ENCODE measurements around the gene LPCAT1.
A peak's percentile ranks its signal among the peaks of the same experiment; 100 is the strongest.
"Not testable (repeated sequence)": the region's sequence is repeated elsewhere in the genome, so short reads cannot be mapped to it uniquely, and the experiment has no call there.

Gene LPCAT1

DNA sequence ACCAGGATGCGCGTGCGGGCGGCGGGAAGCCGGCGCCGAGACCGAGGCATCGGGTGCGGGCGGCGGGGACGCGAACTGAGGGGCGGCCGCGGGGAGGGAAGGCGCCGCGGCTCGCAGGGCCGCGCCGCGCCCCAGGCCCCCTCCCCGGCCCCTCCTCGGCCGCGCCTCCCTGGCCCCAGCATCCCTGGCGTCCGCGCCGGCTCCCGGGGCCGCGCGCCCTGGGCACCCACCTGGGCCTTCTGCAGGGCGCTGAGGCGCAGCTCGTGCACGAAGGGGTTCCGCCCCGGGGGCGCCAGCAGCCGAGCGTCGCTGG, 324 bp downstream of the LPCAT1 start:
- Mint-ChIP-seq H3K27ac (no peak overlapping the region), H3K4me1 (peaks cover 68% of the 10 kb centered on the region), H3K4me3 (peak overlapping the region; percentile 87), H3K27me3 (no peaks in the 10 kb centered on the region), H3K9me3 (no peaks in the 10 kb centered on the region), H3K36me3 (peaks cover 22% of the 10 kb centered on the region)
- ATAC-seq: peak; percentile 57

GRCh38 chr5:1522601-1523479, 920 bp downstream of the LPCAT1 start:
- H3K36me3 Mint-ChIP-seq: peaks cover 24% of the 10 kb centered on the region
- no peaks in the 10 kb centered on the region for H3K9me3 Mint-ChIP-seq
- peak overlapping the region; percentile 87 for H3K4me3 Mint-ChIP-seq
- peak; percentile 1 for ATAC-seq
- no peaks in the 10 kb centered on the region for H3K27me3 Mint-ChIP-seq
- peak overlapping the region; percentile 84 for H3K27ac Mint-ChIP-seq
- peaks cover 65% of the 10 kb centered on the region for H3K4me1 Mint-ChIP-seq

DNA sequence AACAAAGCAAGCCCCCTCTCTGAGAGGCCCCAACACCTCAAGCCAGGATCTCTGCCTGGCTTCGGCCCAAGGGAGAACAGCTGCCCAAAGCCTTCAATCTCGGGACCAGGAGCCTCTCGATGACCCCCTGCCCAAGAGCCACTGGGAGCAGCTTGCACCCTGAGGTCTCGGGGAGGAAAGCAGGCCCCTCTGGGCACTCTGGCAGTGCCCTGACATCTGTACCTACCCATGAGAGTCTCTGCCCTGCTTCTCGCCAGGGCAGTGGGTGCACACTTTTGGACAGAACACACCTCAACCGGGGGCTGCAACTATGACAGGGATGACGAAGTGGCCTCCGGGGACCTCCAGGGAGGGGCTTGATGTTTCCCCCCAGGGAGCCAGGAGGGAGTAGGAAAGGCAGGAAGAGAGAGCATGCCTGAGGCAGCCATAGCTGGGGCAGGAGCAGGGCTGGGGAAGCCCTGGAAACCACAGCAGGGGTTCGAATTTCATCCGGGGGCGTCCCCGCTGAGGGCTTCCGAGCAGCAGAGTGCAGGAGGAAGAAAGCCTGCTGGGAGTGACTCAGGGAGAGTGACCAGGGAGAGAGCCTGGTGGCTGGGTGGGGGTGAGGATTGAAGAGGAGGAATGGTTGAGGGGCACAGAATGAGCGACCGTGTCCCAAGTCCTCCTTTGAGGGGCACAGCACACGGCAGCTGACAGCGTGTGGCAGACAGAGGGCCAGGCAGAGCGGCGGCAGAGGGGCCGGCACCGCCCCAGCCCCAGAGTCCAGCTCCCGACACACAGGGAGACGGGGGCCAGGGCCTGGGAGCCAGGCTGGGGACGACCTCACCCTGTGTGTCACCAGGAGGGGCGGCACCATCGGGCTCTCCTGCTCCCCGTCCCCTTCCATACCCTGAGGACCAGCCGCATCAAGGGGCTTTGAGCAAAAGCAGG, 1.8 kb downstream of the LPCAT1 start:
- H3K4me3 Mint-ChIP-seq: peak overlapping the region; percentile 87
- H3K36me3 Mint-ChIP-seq: peaks cover 33% of the 10 kb centered on the region
- H3K4me1 Mint-ChIP-seq: peaks cover 61% of the 10 kb centered on the region
- no peak for ATAC-seq
- peak overlapping the region; percentile 84 for H3K27ac Mint-ChIP-seq
- H3K27me3 Mint-ChIP-seq: no peaks in the 10 kb centered on the region
- H3K9me3 Mint-ChIP-seq: no peaks in the 10 kb centered on the region

DNA sequence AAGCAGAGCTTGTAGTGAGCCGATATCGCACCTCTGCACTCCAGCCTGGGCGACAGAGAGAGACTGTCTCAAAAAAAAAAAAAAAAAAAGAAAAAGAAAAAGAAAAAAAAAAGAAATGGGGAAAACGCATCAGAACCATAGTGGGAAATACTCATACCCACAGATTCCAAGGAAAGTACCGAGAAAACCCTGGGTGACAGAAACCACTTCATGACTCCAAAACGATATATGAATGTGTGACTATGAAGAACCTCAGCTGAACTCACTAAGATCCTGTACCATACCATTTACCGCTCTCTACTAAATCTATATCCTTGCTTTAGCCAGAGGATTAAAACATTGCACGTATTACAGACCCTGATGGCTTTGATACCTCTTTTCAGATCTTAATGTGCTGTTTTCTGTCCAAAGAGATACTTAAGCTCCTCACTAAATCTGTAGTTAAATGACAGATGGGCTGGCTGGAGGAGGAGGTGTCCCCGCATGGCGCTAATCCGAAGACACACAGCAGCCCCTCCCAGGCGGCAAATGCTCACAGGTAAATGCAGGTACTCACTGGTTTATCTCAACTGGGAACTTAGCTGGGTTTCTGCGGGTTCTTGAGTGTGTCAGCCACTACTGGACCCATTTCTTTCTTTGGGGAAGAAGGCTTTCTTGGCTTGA, 2.8 kb downstream of the LPCAT1 start:
- Mint-ChIP-seq H3K36me3 (peaks cover 35% of the 10 kb centered on the region), H3K4me1 (peaks cover 61% of the 10 kb centered on the region), H3K27ac (peak overlapping the region; percentile 84), H3K27me3 (no peaks in the 10 kb centered on the region), H3K4me3 (no peak overlapping the region), H3K9me3 (no peaks in the 10 kb centered on the region)
- ATAC-seq: no peak

- no peak overlapping the region for H3K27ac Mint-ChIP-seq
- H3K4me3 Mint-ChIP-seq: no peak overlapping the region
- peaks cover 60% of the 10 kb centered on the region for H3K4me1 Mint-ChIP-seq
- no peaks in the 10 kb centered on the region for H3K27me3 Mint-ChIP-seq
- no peaks in the 10 kb centered on the region for H3K9me3 Mint-ChIP-seq
- ATAC-seq: no peak
- peaks cover 39% of the 10 kb centered on the region for H3K36me3 Mint-ChIP-seq
Measured at GRCh38 chr5:1519631-1520210, 4.0 kb downstream of the LPCAT1 start.

DNA sequence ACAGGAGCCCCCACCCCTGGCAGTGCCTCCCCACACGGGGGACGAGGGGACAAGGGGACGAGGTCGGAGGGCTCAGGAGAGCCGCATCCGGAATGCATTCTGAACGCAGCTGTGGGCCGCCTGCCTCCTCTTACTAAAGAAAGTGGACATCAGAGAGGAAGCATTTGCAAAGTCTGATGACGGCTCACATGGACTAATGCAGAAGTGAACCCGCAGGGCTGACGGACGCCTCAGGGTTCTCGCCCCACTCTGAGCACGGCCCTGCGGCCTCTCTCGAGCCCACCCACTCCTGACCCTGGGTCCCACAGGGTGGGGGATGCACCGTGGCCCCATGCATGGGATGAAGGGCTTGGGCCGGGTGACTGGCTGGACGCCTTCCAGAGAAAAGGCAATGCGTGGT, 5.9 kb downstream of the LPCAT1 start:
- Mint-ChIP-seq H3K36me3 (peaks cover 49% of the 10 kb centered on the region), H3K4me1 (peaks cover 68% of the 10 kb centered on the region), H3K4me3 (no peak overlapping the region), H3K9me3 (no peaks in the 10 kb centered on the region), H3K27ac (no peak overlapping the region), H3K27me3 (no peaks in the 10 kb centered on the region)
- ATAC-seq: no peak

DNA sequence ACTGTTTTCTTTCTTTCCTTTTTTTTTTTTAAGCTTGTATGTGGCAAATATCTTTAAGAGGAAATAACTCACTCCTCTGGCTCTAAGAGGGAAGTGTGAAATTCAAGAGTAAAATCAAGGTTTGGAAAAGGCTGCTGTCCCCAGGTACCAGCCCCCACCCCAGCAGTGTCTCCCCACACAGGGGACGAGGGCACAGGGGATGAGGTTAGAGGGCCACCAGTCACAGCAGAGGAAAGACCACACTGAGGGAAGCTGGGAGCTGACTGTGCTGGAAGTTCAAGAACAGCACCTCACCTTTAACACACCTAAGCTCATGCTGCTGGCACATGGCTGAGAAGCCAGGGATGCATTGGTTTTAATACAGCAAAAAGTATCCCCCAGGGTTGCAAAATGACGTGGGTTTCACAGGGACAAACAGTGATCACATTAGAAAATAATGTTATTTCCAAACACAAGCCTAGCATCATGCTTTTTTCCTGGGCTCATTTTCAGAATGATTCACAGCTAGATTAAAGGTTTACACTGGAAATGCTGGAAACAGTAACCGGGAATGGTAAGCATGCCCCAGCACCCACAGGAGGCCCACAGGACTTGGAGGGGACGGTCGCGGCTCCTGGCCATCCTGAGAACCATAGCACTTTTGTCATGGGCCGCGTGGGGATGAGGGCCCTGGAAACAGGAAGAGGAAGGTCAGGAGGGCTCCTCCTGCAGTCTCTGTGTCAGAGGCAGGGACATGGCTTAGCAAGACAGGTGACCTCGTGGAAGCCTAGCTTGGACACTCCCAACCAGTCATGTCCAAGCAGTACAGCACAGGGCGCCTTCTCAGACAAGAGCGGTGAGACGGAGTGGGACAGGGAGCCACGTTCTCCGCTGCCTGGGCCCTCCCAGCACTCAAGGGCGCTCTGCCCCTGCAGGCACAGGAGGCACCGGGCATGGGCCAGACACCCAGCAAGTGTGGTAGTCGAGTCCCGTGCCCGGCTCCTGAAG, 6.9 kb downstream of the LPCAT1 start:
- ATAC-seq: no peak
- Mint-ChIP-seq H3K36me3 (peaks cover 46% of the 10 kb centered on the region), H3K27ac (peak overlapping the region; percentile 69), H3K4me3 (no peak overlapping the region), H3K9me3 (no peaks in the 10 kb centered on the region), H3K4me1 (peaks cover 68% of the 10 kb centered on the region), H3K27me3 (no peaks in the 10 kb centered on the region)

DNA sequence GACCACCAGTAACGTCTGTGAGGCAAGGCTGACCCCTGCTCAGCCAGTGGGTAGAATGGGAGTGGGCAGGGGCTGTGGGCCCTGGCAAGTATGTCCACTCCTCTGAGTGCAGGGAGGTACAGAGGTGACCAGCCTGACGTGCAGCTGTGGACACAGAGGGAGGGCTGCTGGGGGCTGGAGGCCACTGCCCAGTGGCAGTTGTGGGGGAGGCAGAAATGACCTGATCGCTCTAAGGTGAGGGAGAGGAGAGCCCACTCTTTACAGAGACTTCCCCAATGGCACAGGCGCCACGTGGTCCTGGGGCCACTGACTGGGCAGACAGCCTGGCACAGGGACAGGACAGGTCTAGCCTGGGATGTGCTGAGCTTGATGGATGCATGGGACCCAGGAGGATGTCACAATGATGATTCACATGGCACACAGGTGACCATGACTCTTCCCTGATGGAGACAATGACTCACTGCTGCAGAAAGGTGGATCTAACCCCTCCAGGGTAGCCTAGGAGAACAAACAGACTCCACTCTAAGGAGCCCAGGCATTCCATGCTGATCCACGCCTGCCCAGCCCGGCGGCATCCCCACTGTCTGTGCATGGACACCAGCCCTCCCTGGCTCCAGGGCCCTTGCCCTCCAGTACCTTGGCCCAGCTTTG, 7.7 kb downstream of the LPCAT1 start:
- H3K4me3 Mint-ChIP-seq: no peak overlapping the region
- ATAC-seq: no peak
- H3K36me3 Mint-ChIP-seq: peaks cover 49% of the 10 kb centered on the region
- no peaks in the 10 kb centered on the region for H3K27me3 Mint-ChIP-seq
- H3K4me1 Mint-ChIP-seq: peaks cover 68% of the 10 kb centered on the region
- H3K9me3 Mint-ChIP-seq: no peaks in the 10 kb centered on the region
- peak overlapping the region; percentile 69 for H3K27ac Mint-ChIP-seq

DNA sequence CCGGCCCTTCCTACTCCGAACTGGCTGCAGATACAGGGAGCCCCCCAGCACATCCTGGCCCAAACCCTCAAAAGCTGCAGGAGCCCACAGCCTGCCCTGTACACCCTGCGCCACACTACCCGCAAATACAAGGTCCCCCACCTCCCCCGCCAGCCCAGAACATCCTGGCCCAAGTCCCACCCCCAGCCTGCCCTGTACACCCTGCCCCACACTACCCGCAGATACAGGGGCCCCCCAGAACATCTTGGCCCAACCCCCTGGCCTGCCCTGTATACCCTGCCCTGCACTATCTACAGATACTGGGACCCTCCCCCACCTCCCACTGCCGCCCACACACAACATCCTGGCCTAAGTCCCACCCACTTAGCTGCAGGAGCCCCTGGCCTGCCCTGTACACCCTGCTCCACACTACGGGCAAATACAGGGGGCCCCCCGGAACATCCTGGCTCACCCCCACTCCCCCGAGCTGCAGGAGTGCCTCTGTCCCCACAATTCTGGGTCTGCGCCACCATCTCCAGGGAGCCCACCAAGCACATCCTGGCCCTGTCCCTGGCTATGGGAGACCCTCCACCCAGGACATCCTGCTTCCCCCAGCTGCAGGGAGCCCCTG, 8.3 kb downstream of the LPCAT1 start:
- Mint-ChIP-seq H3K27ac (peak overlapping the region; percentile 69), H3K36me3 (peaks cover 50% of the 10 kb centered on the region), H3K4me1 (peaks cover 69% of the 10 kb centered on the region), H3K27me3 (no peaks in the 10 kb centered on the region), H3K9me3 (no peaks in the 10 kb centered on the region), H3K4me3 (no peak overlapping the region)
- no peak for ATAC-seq

- H3K4me3 Mint-ChIP-seq: not testable (repeated sequence)
- H3K36me3 Mint-ChIP-seq: peaks cover 50% of the 10 kb centered on the region
Measured at GRCh38 chr5:1514819-1515310, 8.9 kb downstream of the LPCAT1 start.

GRCh38 chr5:1514027-1514818, 9.5 kb downstream of the LPCAT1 start:
- H3K27me3 Mint-ChIP-seq: no peaks in the 10 kb centered on the region
- no peak overlapping the region for H3K27ac Mint-ChIP-seq
- peaks cover 74% of the 10 kb centered on the region for H3K4me1 Mint-ChIP-seq
- H3K9me3 Mint-ChIP-seq: no peaks in the 10 kb centered on the region
- peaks cover 52% of the 10 kb centered on the region for H3K36me3 Mint-ChIP-seq
- H3K4me3 Mint-ChIP-seq: no peak overlapping the region
- no peak for ATAC-seq

More at GRCh38 chr5:1514819-1515310, 8.9 kb downstream of the LPCAT1 start:
- not testable (repeated sequence) for H3K9me3 Mint-ChIP-seq, H3K27me3 Mint-ChIP-seq, H3K27ac Mint-ChIP-seq, ATAC-seq
- peaks cover 69% of the 10 kb centered on the region for H3K4me1 Mint-ChIP-seq

DNA sequence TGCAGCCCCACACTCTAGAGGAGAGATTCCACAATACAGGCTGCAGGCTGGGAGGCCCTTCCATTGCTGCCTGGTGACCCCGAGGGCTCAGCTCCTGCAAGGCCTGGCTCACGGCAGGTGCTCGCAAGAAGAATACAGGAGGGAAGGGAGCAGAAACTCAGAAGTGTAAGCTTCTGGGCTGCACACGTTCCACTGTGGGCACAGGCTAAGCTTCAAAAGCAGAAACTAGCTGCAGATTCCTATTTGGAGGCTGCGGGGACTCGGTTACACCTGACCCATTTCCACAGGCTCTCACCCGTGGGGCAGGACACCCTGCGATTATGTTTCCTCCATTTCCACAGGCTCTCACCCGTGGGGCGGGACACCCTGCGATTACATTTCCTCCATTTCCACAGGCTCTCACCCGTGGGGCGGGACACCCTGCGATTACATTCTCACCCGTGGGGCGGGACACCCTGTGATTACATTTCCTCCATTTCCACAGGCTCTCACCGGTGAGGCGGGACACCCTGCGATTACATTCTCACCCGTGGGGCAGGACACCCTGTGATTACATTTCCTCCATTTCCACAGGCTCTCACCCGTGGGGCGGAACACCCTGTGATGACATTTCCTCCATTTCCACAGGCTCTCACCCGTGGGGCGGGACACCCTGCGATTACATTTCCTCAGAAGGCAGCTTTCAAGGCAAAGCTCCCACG, 10.3 kb downstream of the LPCAT1 start:
- no peak for ATAC-seq
- Mint-ChIP-seq H3K36me3 (peaks cover 47% of the 10 kb centered on the region), H3K4me3 (no peak overlapping the region), H3K9me3 (no peaks in the 10 kb centered on the region), H3K27ac (peak overlapping the region; percentile 58), H3K27me3 (no peaks in the 10 kb centered on the region), H3K4me1 (peaks cover 75% of the 10 kb centered on the region)
